Stimulated activated CD4-positive, alpha-beta T cell treated with anti-CD3 and anti-CD28 coated beads, TNF-alpha, amount 100 ng/mL, for 48 hours (primary cell): ENCODE measurements around the gene PTPN20.

ENCODE experiments used
- DNase-seq, 3 donors: peaks; one replicate each; pipeline ENCODE4 v3.0.0-alpha.2; 2020; ENCODE audit warnings: low read depth in 3 of 3

Gene PTPN20

DNA sequence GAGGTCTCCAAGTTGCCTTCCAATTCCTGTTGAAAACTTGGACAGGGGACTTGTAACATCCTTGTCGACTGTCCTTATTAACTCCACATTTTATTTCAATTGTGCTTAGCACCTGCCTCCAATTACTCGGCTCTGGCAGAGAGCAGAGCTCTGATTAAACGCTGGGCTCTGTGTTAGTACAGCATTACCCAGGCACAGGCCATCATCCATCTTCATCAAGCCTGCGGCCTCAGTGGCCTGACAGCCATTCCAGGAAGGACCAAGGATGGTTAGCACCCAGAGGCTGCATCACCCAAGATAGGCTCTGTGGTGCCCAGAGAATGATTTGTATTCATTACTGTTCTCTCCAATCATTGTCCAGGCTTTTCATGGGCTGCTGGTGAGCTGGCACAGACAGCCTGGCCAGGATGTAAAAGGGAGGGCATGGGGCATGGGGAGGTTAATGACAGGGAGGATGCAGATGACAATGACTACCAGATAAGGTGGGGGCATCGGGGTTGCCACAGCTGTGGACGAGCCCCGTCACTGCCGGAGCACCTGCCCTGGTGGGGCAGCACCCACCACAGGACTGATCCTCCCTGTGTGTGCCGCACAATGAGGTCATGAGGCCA lies 123.3 kb downstream of the PTPN20 start:
- DNase-seq: no peak

DNA sequence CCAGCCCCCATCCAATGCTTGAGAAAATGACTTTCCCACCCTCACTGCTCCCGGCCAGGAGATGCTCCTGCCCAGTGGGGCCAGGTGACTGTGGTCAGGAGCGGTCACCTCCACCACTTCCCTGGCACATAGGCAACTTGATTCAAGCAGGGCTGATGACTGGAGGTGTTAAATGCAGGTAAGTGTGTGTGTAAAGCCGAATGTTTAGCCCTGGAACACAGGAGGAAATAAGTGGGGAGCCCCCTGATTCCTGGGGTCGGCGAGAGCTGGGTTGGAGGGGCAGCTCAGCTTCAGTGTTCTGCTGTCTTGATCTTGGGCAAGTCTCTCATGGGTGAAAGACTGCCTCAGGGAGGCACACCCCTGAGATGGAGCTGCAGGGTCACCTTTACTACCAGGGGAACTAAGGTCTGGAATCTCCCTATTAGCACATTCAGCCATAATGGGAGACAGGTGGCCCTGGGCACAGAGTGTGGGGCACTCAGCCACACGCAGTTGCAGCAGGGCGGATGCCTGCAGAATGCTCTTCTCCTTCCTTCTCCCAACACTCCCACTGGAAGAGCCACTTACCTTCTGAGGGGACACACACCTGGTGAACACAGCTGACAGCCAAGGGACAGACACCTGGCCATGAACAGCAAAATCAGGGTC lies 124.1 kb downstream of the PTPN20 start:
- DNase-seq: no peak

DNA sequence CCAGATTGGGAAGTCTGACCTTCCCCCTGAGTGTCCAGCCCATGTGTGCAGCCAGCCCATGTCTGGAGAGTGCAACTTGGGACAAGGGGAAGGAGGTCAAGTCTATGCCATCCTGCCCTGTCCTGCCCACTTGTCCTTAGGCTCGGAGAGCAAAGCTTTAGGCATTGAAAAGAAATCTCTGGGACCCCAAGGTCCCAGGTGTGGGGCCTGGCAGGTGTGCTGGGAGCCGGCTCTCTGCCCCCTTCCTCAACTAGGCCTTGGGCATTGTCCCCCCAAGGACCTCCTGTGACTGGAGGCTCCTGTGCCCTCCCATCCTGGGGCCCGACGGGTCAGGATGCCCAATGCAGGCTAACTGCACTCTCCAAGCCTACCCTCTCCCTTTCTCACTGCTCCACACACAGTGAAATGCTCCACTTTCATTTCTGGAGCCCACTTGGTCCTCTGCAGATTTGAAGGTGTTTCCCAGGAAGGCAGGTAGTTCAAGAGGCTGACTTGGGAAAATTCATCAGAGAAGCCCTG lies 124.7 kb downstream of the PTPN20 start:
- no peak for DNase-seq

DNA sequence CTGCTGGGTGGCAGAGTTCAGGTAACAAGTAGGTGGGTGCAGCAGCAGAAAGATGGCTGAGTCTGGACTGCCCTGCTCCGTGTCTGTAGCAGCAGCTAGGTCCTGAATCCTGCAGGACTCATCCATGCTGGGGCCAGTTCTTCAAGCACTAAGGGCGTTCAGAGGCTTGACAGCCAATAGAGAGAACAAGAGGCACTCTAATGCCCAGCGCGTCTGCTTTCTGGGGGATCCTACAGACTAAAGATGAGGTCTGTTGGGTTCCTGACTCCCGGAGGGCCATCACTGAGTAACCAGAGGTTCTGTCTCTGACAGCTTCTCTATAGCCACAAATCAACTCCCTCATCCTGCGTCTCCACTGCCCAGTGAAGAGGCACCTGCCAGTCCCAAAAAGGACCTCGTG lies 125.5 kb downstream of the PTPN20 start:
- no peak for DNase-seq

DNA sequence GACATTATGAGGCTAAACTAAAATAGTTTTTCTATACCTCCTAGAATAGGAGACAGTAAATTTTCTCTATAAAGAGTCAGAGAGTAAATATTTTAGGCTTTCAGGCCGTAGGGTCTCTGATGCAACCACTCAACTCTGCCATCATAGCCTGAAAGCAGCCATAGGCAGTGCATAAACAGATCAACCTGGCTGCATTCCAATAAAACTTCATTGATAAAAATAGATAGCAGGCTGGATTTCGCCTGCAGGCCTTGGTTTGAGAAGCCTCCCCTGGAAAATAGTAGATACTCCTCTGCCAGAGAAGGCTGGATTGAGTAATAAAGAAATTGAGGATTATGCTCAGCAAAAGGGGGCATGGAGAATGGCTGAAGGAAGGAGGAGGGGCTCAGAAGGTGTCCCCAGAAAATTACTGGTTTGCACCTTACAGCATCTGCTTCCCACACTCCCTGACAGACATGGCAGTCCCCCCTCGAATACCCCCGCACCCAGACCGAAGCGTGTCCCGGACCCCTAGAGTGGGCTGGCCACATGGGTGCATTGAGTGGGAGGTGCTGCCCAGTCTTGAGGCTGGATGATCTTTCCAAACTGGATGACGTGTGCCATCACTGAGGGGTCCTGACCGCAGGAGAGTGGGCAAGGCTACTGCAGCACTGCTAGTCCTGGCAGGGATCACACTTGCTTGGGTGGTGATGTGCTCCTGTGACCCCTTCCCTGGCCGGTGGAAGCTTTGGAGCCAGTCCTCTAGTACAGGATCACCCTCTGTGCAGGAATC lies 126.6 kb downstream of the PTPN20 start:
- no peak for DNase-seq

DNA sequence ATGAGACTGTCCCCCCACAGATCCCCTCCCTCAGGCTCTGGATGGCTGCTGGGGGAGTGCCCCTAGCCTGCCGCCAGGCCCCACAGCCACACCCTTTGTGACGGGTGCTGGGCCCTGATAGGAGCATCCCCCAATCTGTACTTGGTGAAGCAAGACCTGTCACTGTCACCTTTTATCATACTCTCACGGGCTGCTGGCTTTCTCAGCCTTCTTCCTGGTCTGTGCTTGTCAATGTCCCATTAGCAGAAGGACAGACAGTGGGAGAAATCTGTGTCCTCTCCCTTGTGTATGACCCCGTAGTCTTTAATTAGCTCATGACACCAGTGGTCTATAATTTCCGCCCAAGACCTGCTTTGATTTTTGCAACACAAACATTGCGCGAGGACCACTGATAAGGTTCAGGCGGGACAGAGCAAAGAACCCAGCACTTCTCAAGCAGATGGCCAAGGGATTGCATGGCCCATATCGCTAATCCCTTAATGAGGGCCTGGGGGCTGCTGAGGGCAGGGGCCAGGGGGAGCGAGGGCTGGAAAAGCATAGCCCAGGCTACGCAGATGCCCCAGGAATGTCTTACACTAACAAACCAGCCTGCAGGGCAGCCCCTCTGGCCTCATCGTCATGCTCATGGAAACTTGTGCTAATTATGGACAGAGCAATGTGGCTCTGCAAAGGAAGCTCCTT lies 127.8 kb downstream of the PTPN20 start:
- no peak for DNase-seq

DNA sequence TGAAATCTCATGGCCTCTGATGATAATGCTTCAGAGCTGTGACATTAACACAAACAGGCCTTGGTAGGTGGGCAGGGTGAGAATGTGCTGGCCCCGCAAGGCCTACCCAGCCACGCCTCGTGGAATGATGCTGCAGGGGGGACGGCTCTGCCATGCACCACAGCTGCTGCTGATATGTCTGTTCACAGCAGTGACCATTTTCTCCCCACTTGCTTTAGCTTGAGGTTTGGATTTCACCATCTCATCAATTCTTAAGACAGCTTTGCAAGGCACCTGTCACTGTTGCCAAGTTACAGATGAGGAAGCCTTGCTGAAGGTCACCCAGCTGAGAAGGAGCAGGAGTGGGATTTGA lies 128.3 kb downstream of the PTPN20 start:
- DNase-seq: no peak

DNA sequence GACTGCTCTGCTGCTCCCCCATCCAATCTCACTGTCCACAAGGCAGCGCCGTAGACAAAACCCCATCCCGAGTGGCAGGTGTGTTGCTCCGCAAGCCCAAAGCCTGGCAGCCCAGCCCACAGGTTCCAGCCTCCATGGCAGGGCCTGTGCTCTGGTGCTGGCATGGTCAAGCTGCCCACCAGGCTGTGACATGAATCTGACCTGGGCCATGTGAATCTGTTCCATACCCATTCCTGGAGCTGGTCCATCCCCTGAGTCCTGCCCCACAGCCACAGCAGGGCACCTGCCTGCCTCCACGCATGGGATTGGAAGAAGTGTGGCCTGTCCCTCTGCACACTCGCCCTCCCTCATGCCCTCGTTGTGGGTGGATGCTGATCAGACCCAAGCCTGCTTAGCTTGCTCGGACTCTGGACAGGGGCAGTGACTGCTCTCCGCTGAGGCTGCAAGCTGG lies 128.8 kb downstream of the PTPN20 start:
- DNase-seq: no peak

DNA sequence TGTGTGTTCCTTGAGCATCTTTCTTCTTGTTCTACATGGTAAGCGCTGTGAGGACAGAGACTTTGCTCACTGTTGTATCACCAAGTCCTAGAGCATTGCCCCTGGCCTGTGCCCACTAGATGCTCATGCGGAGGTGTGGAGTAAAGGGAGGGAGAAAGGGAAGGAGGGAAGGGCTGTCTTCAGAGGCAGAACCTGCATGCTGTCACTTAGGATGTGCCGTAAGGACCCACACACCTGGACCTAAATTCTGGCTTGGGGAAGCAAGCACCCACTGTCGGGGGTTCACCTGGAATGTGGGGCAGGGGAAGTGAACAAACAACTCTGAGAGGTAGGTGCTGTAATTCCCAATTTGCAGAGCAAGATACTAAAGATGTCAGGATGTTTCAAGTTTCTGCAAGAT lies 129.5 kb downstream of the PTPN20 start:
- DNase-seq: no peak

DNA sequence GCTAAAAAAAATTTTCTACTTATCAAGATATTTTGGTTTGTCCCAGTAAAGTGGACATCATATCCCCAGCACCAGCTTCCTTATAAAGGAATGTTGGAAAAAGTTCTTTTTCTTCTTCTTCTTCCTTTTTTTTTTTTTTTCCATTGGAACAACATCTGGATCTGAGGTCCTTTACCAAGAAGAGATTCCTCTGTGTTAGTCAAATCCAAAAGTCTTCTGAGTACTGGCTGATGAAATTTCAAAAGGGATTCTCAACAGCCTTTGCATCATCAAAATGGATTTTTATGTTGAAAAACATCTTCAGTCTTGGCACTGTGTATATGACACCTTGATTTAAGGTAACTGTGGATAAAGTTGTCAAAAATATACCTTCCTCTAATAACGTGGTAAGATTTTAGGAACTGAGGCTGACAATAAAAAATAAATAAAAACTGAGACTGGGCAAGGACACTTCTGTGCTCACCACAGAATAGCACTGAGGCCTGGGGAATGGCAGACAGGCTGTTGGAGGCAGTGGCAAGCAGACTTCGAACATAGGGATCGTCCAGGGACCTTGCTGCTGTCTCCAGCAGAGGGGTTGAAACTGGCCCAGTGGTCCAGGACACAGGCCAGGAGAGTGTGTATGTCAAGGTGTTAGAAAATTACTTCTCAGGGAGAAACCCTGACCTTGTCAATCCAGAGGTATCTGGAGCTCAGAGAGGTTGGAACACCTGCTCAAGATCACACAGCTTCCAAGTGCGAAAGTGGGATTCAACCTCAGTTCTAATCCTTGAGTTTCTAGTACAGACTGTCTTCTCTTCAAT lies 130.4 kb downstream of the PTPN20 start:
- DNase-seq: no peak

DNA sequence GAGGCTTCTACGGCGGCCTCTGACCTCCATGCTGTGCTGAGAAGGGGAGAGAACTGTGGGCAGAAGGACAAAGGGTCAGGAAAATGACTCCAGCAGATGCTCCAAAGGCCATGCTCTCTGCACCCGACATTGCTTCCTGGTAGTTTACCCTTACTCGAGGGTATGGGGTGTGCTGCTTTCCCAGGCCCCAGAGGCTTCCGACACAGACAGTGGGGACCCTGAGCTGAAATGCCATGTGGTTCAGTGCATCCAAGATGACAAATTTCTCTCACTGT lies 130.9 kb downstream of the PTPN20 start:
- no peak for DNase-seq

DNA sequence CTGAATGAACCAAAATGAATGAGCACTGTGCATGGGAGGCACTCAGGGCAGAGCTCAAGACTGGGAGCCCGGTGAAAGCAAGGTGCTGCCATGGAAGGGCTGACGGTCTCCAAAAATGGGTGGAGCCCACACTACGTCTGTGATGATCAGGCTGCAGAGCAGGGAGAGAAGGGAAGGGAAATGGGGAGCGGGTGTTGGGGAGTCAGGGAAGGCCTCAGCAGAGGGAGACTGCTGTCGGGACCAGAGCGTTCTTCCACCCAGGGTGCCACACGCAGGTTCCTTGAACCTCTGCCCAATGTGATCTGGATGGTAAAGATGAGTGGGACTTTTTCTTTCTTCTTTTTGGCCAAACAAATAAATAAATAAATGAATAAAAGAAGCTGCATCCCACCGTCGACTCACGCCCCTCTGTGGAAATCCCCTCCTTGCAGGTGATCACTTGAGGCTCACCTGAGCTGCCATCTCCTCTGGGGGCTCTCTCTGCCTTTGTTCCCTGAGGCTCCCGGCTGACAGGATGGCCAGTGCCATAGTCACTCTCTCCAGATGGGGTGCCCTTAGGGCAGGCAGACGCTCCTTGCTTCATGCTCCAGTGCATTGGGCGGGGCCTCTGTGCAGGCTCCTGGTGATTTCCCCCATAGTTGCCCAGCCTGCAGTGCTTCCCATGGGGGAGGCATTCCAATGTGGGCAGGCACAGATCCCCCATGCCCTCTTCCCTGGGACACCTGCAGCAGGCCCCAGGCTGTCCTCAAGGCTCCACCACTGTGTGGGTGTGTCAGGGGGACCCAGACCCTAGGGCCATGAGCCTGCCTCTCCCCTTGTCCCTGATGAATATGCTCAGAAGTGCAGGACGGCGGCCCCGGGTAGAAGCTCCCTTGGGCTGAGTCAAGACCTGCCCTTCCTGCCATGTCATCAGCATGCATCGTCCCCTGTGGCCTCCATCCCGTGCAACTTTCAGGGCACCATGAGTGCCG lies 131.8 kb downstream of the PTPN20 start:
- no peak for DNase-seq

DNA sequence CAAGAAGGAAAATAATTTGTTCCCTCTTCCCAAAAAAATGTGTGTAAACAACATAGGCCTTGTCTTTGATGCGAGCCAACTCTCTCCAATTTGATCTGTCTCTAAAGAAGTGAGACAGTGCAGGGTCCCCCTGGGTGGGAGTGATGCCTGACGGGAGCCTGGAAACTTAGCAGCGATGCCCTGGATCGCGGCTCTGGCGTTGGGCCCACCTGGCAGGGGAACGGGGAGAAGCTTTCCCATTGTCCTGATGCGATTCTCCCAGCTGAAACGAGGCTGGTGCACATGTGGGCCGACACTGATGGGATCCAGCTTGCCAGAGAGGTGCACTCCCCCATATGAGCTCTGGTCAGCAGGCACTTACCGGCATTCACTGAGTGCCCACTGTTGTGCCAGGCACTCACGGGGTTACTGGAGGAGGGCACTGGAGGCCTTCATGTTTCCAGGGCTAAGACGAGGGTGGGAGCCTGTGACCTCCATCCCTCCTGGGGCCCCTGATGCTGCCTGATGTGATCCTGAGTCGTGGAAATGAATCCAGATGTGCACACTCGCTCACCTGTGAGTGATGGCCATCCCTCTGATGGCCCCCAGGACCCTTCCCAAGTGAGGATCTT lies 132.8 kb downstream of the PTPN20 start:
- no peak for DNase-seq

DNA sequence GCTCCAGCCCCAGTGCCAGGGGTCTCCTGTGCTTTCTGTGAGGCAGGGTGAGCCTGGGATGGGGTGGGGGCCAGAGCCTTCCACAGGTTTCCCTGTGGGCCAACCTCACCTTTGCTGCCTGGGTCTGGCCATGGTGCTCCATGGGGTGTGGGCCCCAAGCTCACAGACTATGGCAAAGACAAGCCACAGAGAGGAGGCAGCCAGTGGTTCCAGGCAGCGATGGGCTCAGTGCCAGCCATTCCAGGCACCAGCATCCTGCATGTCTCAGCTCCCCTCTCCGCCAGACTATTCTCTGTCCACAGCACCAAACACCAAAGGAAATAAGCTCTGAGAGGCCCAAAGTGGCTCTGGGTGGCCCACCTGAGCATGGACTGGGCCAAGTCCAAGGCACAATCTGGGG lies 133.5 kb downstream of the PTPN20 start:
- no peak for DNase-seq

DNA sequence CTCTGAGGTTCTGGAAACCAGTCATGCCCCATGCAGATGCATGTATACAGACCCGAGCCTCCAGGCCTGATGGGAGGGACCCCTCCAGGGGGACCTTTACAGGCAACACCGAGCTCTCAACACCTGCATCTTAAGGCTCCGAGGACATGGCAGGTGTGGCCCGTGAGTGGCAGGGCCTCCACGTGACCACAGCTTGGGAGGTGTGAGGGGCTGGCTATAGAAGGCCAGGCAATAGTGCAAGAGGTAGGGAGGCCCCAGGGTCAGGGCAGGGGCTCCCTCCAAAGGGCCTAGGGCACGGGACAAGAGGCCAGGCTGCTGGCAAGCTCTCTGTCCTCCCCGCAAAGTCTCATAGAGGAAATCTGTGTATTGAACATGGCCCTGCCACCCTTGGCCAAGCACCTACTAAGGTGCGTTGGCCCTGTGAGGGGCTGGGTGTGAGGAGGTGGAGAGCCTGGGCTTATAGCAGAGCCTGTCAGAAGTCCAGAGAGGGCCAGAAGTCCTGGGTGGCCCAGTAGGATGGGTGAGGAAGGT lies 134.2 kb downstream of the PTPN20 start:
- DNase-seq: no peak

DNA sequence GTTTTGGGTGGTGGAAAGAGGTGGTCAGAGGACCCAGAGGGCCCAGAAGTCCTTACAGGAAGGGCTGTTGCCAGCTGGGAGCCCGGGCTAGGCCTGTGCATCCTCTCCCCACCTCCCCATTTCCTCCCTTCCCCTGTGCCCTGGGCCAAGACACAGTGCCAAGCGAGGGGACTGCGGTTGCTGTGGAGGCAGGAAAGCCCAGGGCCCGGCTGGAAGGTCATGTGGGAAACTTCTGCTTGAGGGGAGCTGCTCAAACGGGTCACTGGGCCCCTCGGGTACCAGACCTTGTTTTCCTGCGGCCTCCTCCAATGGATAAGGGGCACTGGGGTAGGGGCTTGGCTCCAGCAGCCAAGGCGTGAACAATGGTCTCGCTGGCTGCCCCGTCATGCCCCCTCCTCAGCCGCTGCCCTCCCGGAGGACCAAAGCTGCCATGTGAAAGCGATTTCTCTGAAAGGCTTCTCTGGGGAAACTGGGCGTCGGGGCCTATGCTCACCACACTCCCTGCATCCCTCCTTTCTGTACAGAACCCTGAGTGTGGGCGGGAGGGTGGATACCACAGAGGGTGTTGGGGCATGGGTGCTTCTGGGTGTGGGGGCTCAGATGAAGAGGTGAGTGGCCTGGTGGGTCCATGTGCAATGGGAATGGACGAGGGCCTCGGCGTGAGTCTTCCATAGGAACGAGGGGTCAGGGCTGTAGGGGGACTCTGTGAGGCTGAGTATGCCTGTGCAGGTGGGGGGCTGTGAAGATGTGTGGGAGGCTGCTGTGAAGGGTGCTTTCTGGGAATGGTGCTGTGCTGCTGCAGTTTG lies 135.3 kb downstream of the PTPN20 start:
- no peak for DNase-seq

DNA sequence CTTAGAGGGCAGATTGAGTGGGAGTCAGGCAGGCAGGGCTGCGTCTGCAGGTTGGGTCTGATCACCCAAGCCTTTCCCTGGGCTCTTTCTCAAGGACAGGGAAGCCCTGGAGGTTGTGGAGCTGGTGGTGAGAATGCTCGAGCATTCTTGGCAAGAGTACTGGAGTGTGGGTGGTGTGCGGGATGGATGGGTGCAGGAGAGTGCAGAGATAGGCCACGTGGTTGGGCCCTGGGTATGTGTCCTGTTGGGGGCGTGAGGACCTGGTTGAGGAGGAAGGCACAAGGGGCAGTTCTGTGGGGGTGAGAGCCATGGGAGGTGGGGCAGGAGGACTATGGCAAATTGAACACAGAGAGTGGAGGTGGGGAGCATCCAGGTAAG lies 135.9 kb downstream of the PTPN20 start:
- no peak for DNase-seq

DNA sequence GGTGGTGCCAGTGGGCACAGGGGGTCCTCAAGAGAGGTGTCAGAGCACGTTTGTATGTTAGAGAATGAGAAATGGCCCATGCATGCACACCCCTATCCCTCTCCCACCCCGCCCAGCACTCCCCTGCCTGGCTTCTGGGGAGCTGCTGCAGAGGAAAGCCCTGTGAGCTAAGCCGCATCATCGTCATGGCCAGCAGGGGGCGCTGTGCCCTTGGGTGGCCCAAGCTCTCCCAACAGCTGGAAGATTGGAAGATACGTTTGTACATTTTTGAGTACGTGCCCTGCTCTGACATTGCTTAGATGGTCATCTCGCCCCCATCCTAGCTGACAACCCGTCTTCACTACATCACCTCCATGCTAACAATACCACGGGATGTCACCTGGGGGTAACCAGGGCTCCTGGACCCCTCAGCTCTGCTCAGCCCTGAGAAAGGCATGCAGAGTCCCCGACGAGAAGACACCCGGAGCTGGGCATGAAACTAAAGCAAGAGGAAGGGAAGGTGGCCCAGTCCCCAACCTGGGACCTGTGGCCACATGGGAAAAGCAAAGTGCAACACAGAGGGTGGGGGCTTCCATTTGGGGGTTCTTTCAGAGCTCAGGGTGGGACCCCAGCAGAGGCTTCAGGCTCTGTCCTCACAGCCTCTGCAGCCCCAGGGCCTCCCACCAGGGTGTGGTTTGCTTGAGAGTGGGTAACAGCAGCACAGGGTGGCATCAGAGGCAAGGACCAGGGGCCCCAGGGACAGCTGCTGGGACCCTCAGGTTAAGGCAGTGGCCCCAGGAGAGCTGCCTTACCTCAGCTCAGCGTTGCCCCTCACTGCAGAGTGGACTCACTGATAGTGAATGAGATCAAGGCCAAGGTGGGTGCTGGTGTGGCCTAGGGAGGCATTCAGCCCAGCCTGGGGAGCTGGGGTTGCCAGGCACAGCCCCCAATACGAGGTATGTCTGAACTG lies 136.6 kb downstream of the PTPN20 start:
- peak; percentile 64 to 78 (median 71) for DNase-seq
